ENCODE results near the gene MRPL11.

GRCh38 chr11:66426314-66426713, 12.3 kb downstream of the MRPL11 start:
- TF ChIP-seq MYC (IDR thresholded peaks at IDR 0.05; ENCODE audit: insufficient read depth, insufficient read length, insufficient replicate concordance, low read length, severe bottlenecking) (no peak), DPF2 (IDR thresholded peaks at IDR 0.05) (no peak), CTCF (IDR thresholded peaks at IDR 0.05 in 2 of 3, conservative IDR thresholded peaks at IDR 0.05 in 1 of 3; ENCODE audit: control insufficient read depth in 2 of 3, extremely low read depth in 1 of 3, insufficient read depth in 1 of 3, low read depth in 3 of 3, low read length in 3 of 3) (no peak), ATF2 (IDR thresholded peaks at IDR 0.05; ENCODE audit: low read length) (no peak)

All from GM12878 (cell line).